SHP77 treated with DMSO at 0.1 percent for 48 hours (cell line): ENCODE data around the gene TMEM209.
"Not testable (repeated sequence)": the region's sequence is repeated elsewhere in the genome, so short reads cannot be mapped to it uniquely, and the experiment has no call there.

Experiments
- DNase-seq: peaks from one replicate; lab custom pipeline; 2025; lab: John Stamatoyannopoulos, UW

The TMEM209 gene

GRCh38 chr7:130127404-130127803 is 77.8 kb downstream of the TMEM209 start:
- no peak for DNase-seq

- not testable (repeated sequence) for DNase-seq
Measured at GRCh38 chr7:130126840-130127239, 78.4 kb downstream of the TMEM209 start.

- DNase-seq: no peak
Measured at GRCh38 chr7:130124711-130125110, 80.5 kb downstream of the TMEM209 start.

GRCh38 chr7:130123501-130123900 is 81.7 kb downstream of the TMEM209 start:
- no peak for DNase-seq

GRCh38 chr7:130118801-130119200 is 86.4 kb downstream of the TMEM209 start:
- DNase-seq: no peak

- DNase-seq: no peak
Measured at GRCh38 chr7:130118294-130118693, 86.9 kb downstream of the TMEM209 start.

- no peak for DNase-seq
Measured at GRCh38 chr7:130114776-130115175, 90.4 kb downstream of the TMEM209 start.
